PC-3 (cell line): Measurements from ENCODE around the gene RHOT2. TPM values are rescaled to one million over a fixed set of nuclear protein-coding genes. Genes with fewer than 3 reads are reported as not detected.

Experiments used
- ATAC-seq: fragments of 200-7000 bp; cut with Tn5 transposase; 2 replicates; pipeline ENCODE4 v1.9.1; 2020; ENCODE audit warnings: mild to moderate bottlenecking, moderate library complexity
- BruUV-seq: library from RNA; stranded (reverse); fragments of 400-500 nt; replicated peaks from 2 replicates; lab custom pipeline; 2021; lab: Mats Ljungman, UMichigan
- CTCF ChIA-PET: fragments of 300-600 bp; sonication (Branson Sonifier 250); formaldehyde crosslinking; loops from one replicate; lab custom pipeline; 2022; ENCODE audit warnings: antibody characterized with exemption; lab: Charles Lee
- POLR2A ChIA-PET: fragments of 300-600 bp; sonication (Branson Sonifier 250); formaldehyde crosslinking; loops from one replicate; lab custom pipeline; 2022; ENCODE audit warnings: antibody characterized with exemption; ENCODE audit not compliant: unreplicated experiment; lab: Charles Lee
- DNase-seq: peaks from one replicate; pipeline ENCODE4 v3.0.0-alpha.2; 2015
- H2AFZ ChIP-seq: fragments of 300-600 bp; sonication (generic); 2 replicates; pipeline ENCODE4 v1.6.0; 2016; ENCODE audit warnings: antibody characterized with exemption, low read length
- H3F3A ChIP-seq: fragments of 300-600 bp; sonication (generic); one replicate; pipeline ENCODE4 v1.6.0; 2017; ENCODE audit warnings: antibody characterized with exemption, low read length, control low read depth, mild to moderate bottlenecking; ENCODE audit not compliant: unreplicated experiment
- H3K27ac ChIP-seq: fragments of 300-600 bp; sonication (generic); 2 replicates; pipeline ENCODE4 v1.5.1; 2016; ENCODE audit warnings: mild to moderate bottlenecking, low read length
- H3K27me3 ChIP-seq: fragments of 300-600 bp; sonication (generic); 2 replicates; pipeline ENCODE4 v1.6.1; 2016; ENCODE audit warnings: low read length, mixed read lengths
- H3K36me3 ChIP-seq: fragments of 300-600 bp; sonication (generic); 2 replicates; pipeline ENCODE4 v1.6.1; 2016; ENCODE audit warnings: low read depth, mixed run types, low read length, mixed read lengths
- H3K4me1 ChIP-seq: fragments of 300-600 bp; sonication (generic); 2 replicates; pipeline ENCODE4 v1.5.1; 2016; ENCODE audit warnings: low read length; ENCODE audit not compliant: insufficient read depth
- H3K4me2 ChIP-seq: fragments of 300-600 bp; sonication (generic); 2 replicates; pipeline ENCODE4 v1.6.0; 2016; ENCODE audit warnings: low read length
- H3K4me3 ChIP-seq: fragments of 300-600 bp; sonication (generic); 2 replicates; pipeline ENCODE4 v1.5.1; 2016; ENCODE audit warnings: mild to moderate bottlenecking, low read length, mixed read lengths
- H3K79me2 ChIP-seq: fragments of 300-600 bp; sonication (generic); 2 replicates; pipeline ENCODE4 v1.6.1; 2017; ENCODE audit warnings: low read length, mixed read lengths
- H3K9ac ChIP-seq: fragments of 300-600 bp; sonication (generic); 2 replicates; pipeline ENCODE4 v1.6.0; 2016; ENCODE audit warnings: mild to moderate bottlenecking, low read length
- H3K9me2 ChIP-seq: fragments of 300-600 bp; sonication (generic); replicated peaks from 2 replicates; pipeline ENCODE4 v1.6.1; 2016; ENCODE audit warnings: mixed run types, low read length, mixed read lengths
- H3K9me3 ChIP-seq: fragments of 300-600 bp; sonication (generic); 2 replicates; pipeline ENCODE4 v1.6.1; 2016; ENCODE audit warnings: low read length, mixed read lengths
- H4K20me1 ChIP-seq: fragments of 300-600 bp; sonication (generic); 2 replicates; pipeline ENCODE4 v1.6.1; 2016; ENCODE audit warnings: low read length, mixed read lengths
- EZH2 ChIP-seq: fragments of 300-600 bp; sonication (generic); IDR thresholded peaks from one replicate; pipeline ENCODE4 v1.6.1; 2017; ENCODE audit warnings: antibody characterized with exemption, mild to moderate bottlenecking, low read length; ENCODE audit not compliant: unreplicated experiment
- EZH2phosphoT487 ChIP-seq: fragments of 300-600 bp; sonication (generic); IDR thresholded peaks from 2 replicates; pipeline ENCODE4 v1.6.1; 2018; ENCODE audit warnings: mild to moderate bottlenecking, antibody characterized with exemption, low read length, borderline replicate concordance
- intact Hi-C: fragments of 100-400 bp; cut with micrococcal nuclease; formaldehyde crosslinking; loops from 2 replicates; pipeline ENCODE4 v1.9.0; 2023
- total RNA-seq: library from RNA; depleted of rRNA; stranded (reverse); fragments of >200 nt; gene quantifications from 2 replicates; pipeline ENCODE4 v1.2.3, GENCODE V29; 2014
- TF ChIP-seq, protein P1 (sequence below): fragments of 300-600 bp; sonication (generic); conservative IDR thresholded peaks from 2 replicates; pipeline ENCODE4 v1.5.1; 2017; ENCODE audit warnings: antibody characterized with exemption, low read depth, mild to moderate bottlenecking, low read length

RHOT2 gene
- total RNA-seq, 1 experiment from 2014 or later, result 93.0 TPM

DNA sequence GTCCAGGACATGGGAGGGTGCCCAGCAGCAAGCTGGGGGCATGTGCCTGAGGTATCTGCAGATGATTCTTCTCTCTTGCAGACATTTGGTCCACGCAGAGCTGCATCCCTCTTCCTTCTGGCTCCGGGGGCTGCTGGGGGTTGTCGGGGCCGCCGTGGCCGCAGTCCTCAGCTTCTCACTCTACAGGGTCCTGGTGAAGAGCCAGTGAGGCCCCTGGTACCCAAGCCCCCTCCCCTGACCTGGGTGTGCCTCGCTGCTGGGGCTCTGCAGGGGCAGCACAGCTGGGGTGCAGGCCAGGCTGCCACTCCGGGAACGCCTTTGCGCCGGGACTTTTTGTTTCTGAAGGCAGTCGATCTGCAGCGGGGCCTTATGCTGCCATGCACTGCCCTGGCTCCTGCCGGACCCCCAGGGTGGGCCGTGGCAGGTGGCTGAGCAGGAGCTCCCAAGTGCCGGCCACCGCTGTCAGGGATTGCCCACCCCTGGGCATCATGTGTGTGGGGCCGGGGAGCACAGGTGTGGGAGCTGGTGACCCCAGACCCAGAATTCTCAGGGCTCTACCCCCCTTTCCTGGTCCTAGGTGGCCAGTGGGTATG lies 5.6 kb downstream of the RHOT2 start:
- Histone ChIP-seq H3K4me1 (no peaks in the 10 kb centered on the region), H3K36me3 (peaks cover 6% of the 10 kb centered on the region; the same call in 1 of the 2 replicates), H4K20me1 (no peaks in the 10 kb centered on the region), H3K9ac (no peak overlapping the region), H3K9me3 (no peaks in the 10 kb centered on the region), H3F3A (no peaks in the 10 kb centered on the region), H3K79me2 (peaks cover 16% of the 10 kb centered on the region), H3K4me3 (no peak overlapping the region), H3K27me3 (no peaks in the 10 kb centered on the region), H3K4me2 (no peak overlapping the region), H2AFZ (no peak overlapping the region), H3K27ac (no peak overlapping the region), H3K9me2 (no peaks in the 10 kb centered on the region)
- intact Hi-C loops, result no loop called here
- CTCF ChIA-PET, result no interaction called here
- no peak for ATAC-seq
- DNase-seq, result no peak
- POLR2A ChIA-PET, result no interaction called here
- no peak for TF ChIP-seq EZH2phosphoT487
- no peak for TF ChIP-seq EZH2
- TF ChIP-seq, protein P1, sequence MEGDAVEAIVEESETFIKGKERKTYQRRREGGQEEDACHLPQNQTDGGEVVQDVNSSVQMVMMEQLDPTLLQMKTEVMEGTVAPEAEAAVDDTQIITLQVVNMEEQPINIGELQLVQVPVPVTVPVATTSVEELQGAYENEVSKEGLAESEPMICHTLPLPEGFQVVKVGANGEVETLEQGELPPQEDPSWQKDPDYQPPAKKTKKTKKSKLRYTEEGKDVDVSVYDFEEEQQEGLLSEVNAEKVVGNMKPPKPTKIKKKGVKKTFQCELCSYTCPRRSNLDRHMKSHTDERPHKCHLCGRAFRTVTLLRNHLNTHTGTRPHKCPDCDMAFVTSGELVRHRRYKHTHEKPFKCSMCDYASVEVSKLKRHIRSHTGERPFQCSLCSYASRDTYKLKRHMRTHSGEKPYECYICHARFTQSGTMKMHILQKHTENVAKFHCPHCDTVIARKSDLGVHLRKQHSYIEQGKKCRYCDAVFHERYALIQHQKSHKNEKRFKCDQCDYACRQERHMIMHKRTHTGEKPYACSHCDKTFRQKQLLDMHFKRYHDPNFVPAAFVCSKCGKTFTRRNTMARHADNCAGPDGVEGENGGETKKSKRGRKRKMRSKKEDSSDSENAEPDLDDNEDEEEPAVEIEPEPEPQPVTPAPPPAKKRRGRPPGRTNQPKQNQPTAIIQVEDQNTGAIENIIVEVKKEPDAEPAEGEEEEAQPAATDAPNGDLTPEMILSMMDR, result no peak
- TSS peak; percentile 7 for BruUV-seq

DNA sequence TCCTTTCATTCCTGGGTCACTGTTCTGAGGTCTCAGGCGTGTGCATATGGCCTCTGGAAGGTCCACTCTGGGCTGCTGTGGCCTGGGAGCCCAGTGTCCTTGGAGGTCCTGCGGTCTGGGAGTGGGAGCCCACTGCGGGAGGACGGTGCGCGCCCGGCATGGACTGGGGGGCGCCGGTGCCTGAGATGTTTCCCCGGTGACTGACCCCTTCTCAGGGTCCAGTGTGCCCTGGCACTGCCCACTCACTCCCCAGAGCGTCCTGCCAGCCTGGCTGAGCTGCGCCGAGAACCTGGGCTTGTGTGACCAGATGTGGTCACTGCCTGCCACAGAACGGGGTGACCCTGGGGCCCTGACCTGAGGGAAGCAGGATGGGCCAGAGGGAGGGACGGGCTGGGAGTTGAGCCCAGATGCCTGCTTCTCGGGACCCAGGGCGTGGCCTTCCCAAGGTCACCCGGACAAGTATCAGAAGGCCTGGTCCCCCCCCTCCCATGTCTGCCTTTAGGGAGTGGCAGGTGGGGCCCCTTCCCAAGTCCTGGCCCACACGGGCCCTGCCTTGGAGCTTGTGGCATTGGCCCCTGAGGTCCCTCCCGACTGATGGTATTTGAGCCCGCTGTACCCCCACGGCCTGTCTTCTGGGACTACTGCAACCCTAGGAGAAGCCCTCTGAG lies 6.4 kb downstream of the RHOT2 start:
- no peak overlapping the region for H2AFZ ChIP-seq
- CTCF ChIA-PET, result no interaction called here
- no peak overlapping the region for H3K4me2 ChIP-seq
- POLR2A ChIA-PET, result no interaction called here
- no TSS peak for BruUV-seq
- H3K79me2 ChIP-seq, result peaks cover 8% of the 10 kb centered on the region
- H4K20me1 ChIP-seq, result no peaks in the 10 kb centered on the region
- H3K9me2 ChIP-seq, result no peaks in the 10 kb centered on the region
- peaks cover 6% of the 10 kb centered on the region; the same call in 1 of the 2 replicates for H3K36me3 ChIP-seq
- intact Hi-C loops, result no loop called here
- ATAC-seq, result no peak
- no peaks in the 10 kb centered on the region for H3K4me1 ChIP-seq
- H3K9me3 ChIP-seq, result no peaks in the 10 kb centered on the region
- DNase-seq, result no peak
- H3K9ac ChIP-seq, result no peak overlapping the region
- H3K27ac ChIP-seq, result no peak overlapping the region
- H3K27me3 ChIP-seq, result no peaks in the 10 kb centered on the region
- no peaks in the 10 kb centered on the region for H3F3A ChIP-seq
- H3K4me3 ChIP-seq, result no peak overlapping the region
- no peak for TF ChIP-seq EZH2phosphoT487
- no peak for TF ChIP-seq EZH2

DNA sequence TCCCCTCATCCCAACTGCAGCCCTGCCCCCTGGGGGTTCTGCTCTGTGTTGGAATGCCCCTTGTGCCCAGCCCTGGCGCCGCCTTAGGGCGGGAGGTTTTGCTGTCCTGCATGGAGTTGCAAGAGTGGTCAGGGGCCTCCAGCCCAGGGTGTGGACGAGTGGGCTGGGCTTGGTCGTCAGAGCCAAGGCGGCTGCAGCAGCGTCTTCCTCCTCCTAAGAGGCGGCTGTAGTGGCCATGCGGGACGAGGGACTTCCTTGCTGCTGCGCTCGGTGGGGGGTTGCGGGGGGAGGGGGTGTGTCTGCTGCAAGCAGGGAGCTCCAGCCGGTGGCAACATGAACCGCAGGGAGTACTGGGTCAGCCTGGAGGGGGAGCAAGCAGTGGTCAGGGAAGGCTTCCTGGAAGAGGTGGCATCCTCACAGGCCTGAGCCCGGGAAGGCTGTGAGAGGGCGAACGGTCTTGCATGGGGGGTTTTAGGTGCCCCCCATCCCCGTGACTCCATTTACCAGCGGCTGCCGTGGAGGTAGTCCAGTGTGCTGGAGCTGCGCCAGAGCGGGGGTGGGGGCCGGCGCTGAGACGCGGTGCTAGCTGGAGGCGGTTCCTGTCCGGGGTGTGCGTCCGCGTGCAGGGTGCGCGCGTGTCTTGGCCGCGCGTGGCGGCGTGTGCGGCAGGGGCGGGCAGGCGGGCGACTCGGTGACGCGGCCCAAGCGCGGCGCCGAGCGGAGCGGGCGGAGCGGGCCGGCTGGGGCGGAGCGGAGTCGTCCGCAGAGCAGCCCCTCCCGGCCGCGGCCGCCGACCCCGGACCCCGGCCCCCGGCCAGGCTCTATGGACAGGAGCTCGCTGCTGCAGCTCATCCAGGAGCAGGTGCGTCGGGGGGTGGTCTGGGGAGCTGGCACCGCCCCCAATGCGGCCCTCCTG lies 7.3 kb downstream of the RHOT2 start, which contains the start of gene RHBDL1:
Gene RHBDL1 (plus strand): TSS at position 704 of the 916 bp plus-strand sequence. CDS start 120 bp downstream, at position 824.
- no peaks in the 10 kb centered on the region; the same call in 1 of the 2 replicates for H3K36me3 ChIP-seq
- no peaks in the 10 kb centered on the region for H3K9me3 ChIP-seq
- H2AFZ ChIP-seq, result no peak within 1 kb of the TSS
- TF ChIP-seq EZH2phosphoT487 (no peak), EZH2 (no peak)
- TF ChIP-seq, protein P1, result no peak
- intact Hi-C loops, result no loop called here
- H3K9ac ChIP-seq, result no peak within 1 kb of the TSS
- no peaks in the 10 kb centered on the region for H3K27me3 ChIP-seq
- no peak for DNase-seq
- no peak for ATAC-seq
- no peaks in the 10 kb centered on the region for H3K9me2 ChIP-seq
- no peak within 1 kb of the TSS for H3K4me3 ChIP-seq
- H4K20me1 ChIP-seq, result no peaks in the 10 kb centered on the region
- H3K27ac ChIP-seq, result no peak within 1 kb of the TSS
- no peak within 1 kb of the TSS for H3K4me2 ChIP-seq
- no peaks in the 10 kb centered on the region for H3K79me2 ChIP-seq
- H3K4me1 ChIP-seq, result no peaks in the 10 kb centered on the region
- ChIA-PET CTCF (no interaction called here), POLR2A (interaction anchor here (0.7 kb wide), 1 partner anchor 110 kb away, joined by 11 read pairs; no protein-coding TSS in a partner anchor)
- no TSS peak for BruUV-seq
- no peaks in the 10 kb centered on the region for H3F3A ChIP-seq
